ENCODE measurements around the gene KRT85.

GRCh38 chr12:52372216-52373154 is 5.2 kb upstream of the KRT85 start:
- TF ChIP-seq POLR2A (IDR thresholded peaks at IDR 0.05) = no peak
- TF ChIP-seq, protein P1, sequence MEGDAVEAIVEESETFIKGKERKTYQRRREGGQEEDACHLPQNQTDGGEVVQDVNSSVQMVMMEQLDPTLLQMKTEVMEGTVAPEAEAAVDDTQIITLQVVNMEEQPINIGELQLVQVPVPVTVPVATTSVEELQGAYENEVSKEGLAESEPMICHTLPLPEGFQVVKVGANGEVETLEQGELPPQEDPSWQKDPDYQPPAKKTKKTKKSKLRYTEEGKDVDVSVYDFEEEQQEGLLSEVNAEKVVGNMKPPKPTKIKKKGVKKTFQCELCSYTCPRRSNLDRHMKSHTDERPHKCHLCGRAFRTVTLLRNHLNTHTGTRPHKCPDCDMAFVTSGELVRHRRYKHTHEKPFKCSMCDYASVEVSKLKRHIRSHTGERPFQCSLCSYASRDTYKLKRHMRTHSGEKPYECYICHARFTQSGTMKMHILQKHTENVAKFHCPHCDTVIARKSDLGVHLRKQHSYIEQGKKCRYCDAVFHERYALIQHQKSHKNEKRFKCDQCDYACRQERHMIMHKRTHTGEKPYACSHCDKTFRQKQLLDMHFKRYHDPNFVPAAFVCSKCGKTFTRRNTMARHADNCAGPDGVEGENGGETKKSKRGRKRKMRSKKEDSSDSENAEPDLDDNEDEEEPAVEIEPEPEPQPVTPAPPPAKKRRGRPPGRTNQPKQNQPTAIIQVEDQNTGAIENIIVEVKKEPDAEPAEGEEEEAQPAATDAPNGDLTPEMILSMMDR (IDR thresholded peaks at IDR 0.05) = peak; percentile 53 to 72 (median 70)

Measured in testis (tissue), 2 donors.